ENCODE data around the gene TUBGCP2. TPM values are rescaled to one million over a fixed set of nuclear protein-coding genes. Genes with fewer than 3 reads are reported as not detected.

TUBGCP2 gene
- total and polyA plus RNA-seq, 2 of the 13 experiments (the other 11 are each of a cell fraction or from before 2014, with no cell fraction given), result 21.3 to 34.5 TPM

- ChIA-PET CTCF (ENCODE audit: low intra/inter-chr PET ratio, low total read pairs) (no interaction called here), POLR2A (interaction anchor here (0.7 to 1.2 kb wide), 2 partner anchors 21 to 242 kb away, joined by 3 to 6 read pairs; no protein-coding TSS in a partner anchor)
- Histone ChIP-seq H3K79me2 (ENCODE audit: insufficient read depth, low read length) (no peaks in the 10 kb centered on the region), H4K20me1 (ENCODE audit: insufficient read depth, low read length) (peaks cover 7% of the 10 kb centered on the region; the same call in 1 of the 2 replicates), H3K9me3 (ENCODE audit: low read length) (no peaks in the 10 kb centered on the region), H2AFZ (ENCODE audit: low read length) (no peak overlapping the region), H3K27me3 (ENCODE audit: control insufficient read depth in 1 of 2, insufficient read depth in 2 of 2, low read length in 2 of 2) (peaks cover 0 to 21% of the 10 kb centered on the region in 2 experiments; a peak in 3 of 5 replicates), H3K36me3 (replicated peaks in 1 of 2; ENCODE audit: control insufficient read depth in 1 of 2, insufficient read depth in 2 of 2, low read length in 2 of 2) (peaks cover 16 to 25% of the 10 kb centered on the region in 2 experiments; a peak in 4 of 5 replicates), H3K4me1 (ENCODE audit: insufficient read depth, low read length) (peaks cover 23% of the 10 kb centered on the region), H3K4me2 (ENCODE audit: low read depth, low read length) (peak overlapping the region; percentile 60), H3K9ac (ENCODE audit: insufficient read depth, low read depth, low read length) (no peak overlapping the region), H3K4me3 (replicated peaks in 1 of 3; ENCODE audit: insufficient read depth in 1 of 3, low read depth in 2 of 3, low read length in 3 of 3) (0 out of 6 replicates have a peak overlapping the region, but pooled peaks of 1 of the 3 experiments have one; percentile 48), H3K27ac (ENCODE audit: extremely low read length, insufficient read depth, low read length) (no peak overlapping the region)
- BruUV-seq (replicated peaks), result no TSS peak
- peak; percentile 76 for ATAC-seq
- peak; percentile 72 for FAIRE-seq
- WGBS (ENCODE audit: low lambda C conversion rate), result 46% methylated on average over 12 of the region's 19 CpGs
- peak; percentile 72 for DNase-seq (ENCODE audit: low spot score)
- intact Hi-C loops (cut with micrococcal nuclease; ENCODE audit: unreplicated experiment), result no loop called here
- in situ Hi-C loops (cut with HindIII; ENCODE audit: extremely low pct_ligation_motif_present, low pct_unique_long_range_greater_than_20kb), result no loop called here
- no peak for TF ChIP-seq ZMYM2 (CRISPR knock-in tag; IDR thresholded peaks at IDR 0.05)
- TF ChIP-seq ZNF550 (CRISPR knock-in tag; IDR thresholded peaks at IDR 0.05; ENCODE audit: borderline replicate concordance), result 0 out of 2 replicates have a peak, but pooled peaks have one; percentile 36
- TF ChIP-seq DBP (CRISPR knock-in tag; IDR thresholded peaks at IDR 0.05; ENCODE audit: not compliant biosample characterization), result no peak
- TF ChIP-seq ZBTB1 (CRISPR knock-in tag; IDR thresholded peaks at IDR 0.05; ENCODE audit: borderline replicate concordance), result no peak
- TF ChIP-seq EZH2 (conservative IDR thresholded peaks at IDR 0.05; ENCODE audit: low read depth, low read length), result no peak
- no peak for TF ChIP-seq EED (CRISPR knock-in tag; IDR thresholded peaks at IDR 0.05)
- TF ChIP-seq, protein P1, sequence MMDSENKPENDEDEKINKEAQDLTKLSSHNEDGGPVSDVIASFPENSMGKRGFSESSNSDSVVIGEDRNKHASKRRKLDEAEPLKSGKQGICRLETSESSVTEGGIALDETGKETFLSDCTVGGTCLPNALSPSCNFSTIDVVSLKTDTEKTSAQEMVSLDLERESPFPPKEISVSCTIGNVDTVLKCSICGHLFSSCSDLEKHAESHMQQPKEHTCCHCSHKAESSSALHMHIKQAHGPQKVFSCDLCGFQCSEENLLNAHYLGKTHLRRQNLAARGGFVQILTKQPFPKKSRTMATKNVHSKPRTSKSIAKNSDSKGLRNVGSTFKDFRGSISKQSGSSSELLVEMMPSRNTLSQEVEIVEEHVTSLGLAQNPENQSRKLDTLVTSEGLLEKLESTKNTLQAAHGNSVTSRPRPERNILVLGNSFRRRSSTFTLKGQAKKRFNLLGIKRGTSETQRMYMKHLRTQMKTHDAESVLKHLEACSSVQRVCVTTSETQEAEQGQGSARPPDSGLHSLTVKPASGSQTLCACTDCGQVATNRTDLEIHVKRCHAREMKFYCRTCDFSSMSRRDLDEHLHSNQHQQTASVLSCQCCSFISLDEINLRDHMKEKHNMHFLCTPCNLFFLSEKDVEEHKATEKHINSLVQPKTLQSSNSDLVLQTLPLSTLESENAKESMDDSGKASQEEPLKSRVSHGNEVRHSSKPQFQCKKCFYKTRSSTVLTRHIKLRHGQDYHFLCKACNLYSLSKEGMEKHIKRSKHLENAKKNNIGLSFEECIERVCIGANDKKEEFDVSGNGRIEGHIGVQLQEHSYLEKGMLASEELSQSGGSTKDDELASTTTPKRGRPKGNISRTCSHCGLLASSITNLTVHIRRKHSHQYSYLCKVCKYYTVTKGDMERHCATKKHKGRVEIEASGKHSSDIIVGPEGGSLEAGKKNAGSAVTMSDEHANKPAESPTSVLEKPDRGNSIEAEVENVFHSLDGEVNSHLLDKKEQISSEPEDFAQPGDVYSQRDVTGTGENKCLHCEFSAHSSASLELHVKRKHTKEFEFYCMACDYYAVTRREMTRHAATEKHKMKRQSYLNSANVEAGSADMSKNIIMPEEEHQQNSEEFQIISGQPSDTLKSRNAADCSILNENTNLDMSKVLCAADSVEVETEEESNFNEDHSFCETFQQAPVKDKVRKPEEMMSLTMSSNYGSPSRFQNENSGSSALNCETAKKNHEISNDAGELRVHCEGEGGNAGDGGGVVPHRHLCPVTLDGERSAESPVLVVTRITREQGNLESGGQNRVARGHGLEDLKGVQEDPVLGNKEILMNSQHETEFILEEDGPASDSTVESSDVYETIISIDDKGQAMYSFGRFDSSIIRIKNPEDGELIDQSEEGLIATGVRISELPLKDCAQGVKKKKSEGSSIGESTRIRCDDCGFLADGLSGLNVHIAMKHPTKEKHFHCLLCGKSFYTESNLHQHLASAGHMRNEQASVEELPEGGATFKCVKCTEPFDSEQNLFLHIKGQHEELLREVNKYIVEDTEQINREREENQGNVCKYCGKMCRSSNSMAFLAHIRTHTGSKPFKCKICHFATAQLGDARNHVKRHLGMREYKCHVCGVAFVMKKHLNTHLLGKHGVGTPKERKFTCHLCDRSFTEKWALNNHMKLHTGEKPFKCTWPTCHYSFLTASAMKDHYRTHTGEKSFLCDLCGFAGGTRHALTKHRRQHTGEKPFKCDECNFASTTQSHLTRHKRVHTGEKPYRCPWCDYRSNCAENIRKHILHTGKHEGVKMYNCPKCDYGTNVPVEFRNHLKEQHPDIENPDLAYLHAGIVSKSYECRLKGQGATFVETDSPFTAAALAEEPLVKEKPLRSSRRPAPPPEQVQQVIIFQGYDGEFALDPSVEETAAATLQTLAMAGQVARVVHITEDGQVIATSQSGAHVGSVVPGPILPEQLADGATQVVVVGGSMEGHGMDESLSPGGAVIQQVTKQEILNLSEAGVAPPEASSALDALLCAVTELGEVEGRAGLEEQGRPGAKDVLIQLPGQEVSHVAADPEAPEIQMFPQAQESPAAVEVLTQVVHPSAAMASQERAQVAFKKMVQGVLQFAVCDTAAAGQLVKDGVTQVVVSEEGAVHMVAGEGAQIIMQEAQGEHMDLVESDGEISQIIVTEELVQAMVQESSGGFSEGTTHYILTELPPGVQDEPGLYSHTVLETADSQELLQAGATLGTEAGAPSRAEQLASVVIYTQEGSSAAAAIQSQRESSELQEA (CRISPR knock-in tag; IDR thresholded peaks at IDR 0.05; ENCODE audit: not compliant biosample characterization), result no peak
- no peak for TF ChIP-seq ZKSCAN1 (IDR thresholded peaks at IDR 0.05; ENCODE audit: low read length)
- TF ChIP-seq ZNF263 (CRISPR knock-in tag; IDR thresholded peaks at IDR 0.05), result no peak
- no peak for TF ChIP-seq NFE2 (CRISPR knock-in tag; IDR thresholded peaks at IDR 0.05)
- TF ChIP-seq ESRRA (CRISPR knock-in tag; IDR thresholded peaks at IDR 0.05; ENCODE audit: low read depth), result no peak
- TF ChIP-seq FOXP4 (CRISPR knock-in tag; IDR thresholded peaks at IDR 0.05), result peak; percentile 72; the same call in 1 of the 2 replicates
- TF ChIP-seq TCF7L2 (IDR thresholded peaks at IDR 0.05; ENCODE audit: low read depth, low read length), result 0 out of 2 replicates have a peak, but pooled peaks have one; percentile 8
These were observed 30.0 kb downstream of the TUBGCP2 start for GRCh38 chr10:133278577-133279265.
